PC-3 (cell line): ENCODE data around the gene RPS3A. TPM values are rescaled to one million over a fixed set of nuclear protein-coding genes. Genes with fewer than 3 reads are reported as not detected.

ENCODE experiments used
- ATAC-seq: fragments of 200-7000 bp; cut with Tn5 transposase; 2 replicates; pipeline ENCODE4 v1.9.1; 2020; ENCODE audit warnings: mild to moderate bottlenecking, moderate library complexity
- Bru-seq: library from RNA; stranded (reverse); fragments of 400-500 nt; gene quantifications from one replicate; lab custom pipeline; 2021; lab: Mats Ljungman, UMichigan
- BruChase-seq, 2 experiments: library from RNA; stranded (reverse); fragments of 400-500 nt; gene quantifications; one replicate each; lab custom pipeline; 2021; lab: Mats Ljungman, UMichigan
- BruUV-seq: library from RNA; stranded (reverse); fragments of 400-500 nt; replicated peaks from 2 replicates; lab custom pipeline; 2021; lab: Mats Ljungman, UMichigan
- CTCF ChIA-PET: fragments of 300-600 bp; sonication (Branson Sonifier 250); formaldehyde crosslinking; loops from one replicate; lab custom pipeline; 2022; ENCODE audit warnings: antibody characterized with exemption; lab: Charles Lee
- POLR2A ChIA-PET: fragments of 300-600 bp; sonication (Branson Sonifier 250); formaldehyde crosslinking; loops from one replicate; lab custom pipeline; 2022; ENCODE audit warnings: antibody characterized with exemption; ENCODE audit not compliant: unreplicated experiment; lab: Charles Lee
- DNase-seq: peaks from one replicate; pipeline ENCODE4 v3.0.0-alpha.2; 2015
- H2AFZ ChIP-seq: fragments of 300-600 bp; sonication (generic); 2 replicates; pipeline ENCODE4 v1.6.0; 2016; ENCODE audit warnings: antibody characterized with exemption, low read length
- H3F3A ChIP-seq: fragments of 300-600 bp; sonication (generic); one replicate; pipeline ENCODE4 v1.6.0; 2017; ENCODE audit warnings: antibody characterized with exemption, low read length, control low read depth, mild to moderate bottlenecking; ENCODE audit not compliant: unreplicated experiment
- H3K27ac ChIP-seq: fragments of 300-600 bp; sonication (generic); 2 replicates; pipeline ENCODE4 v1.5.1; 2016; ENCODE audit warnings: mild to moderate bottlenecking, low read length
- H3K27me3 ChIP-seq: fragments of 300-600 bp; sonication (generic); 2 replicates; pipeline ENCODE4 v1.6.1; 2016; ENCODE audit warnings: low read length, mixed read lengths
- H3K36me3 ChIP-seq: fragments of 300-600 bp; sonication (generic); 2 replicates; pipeline ENCODE4 v1.6.1; 2016; ENCODE audit warnings: low read depth, mixed run types, low read length, mixed read lengths
- H3K4me1 ChIP-seq: fragments of 300-600 bp; sonication (generic); 2 replicates; pipeline ENCODE4 v1.5.1; 2016; ENCODE audit warnings: low read length; ENCODE audit not compliant: insufficient read depth
- H3K4me2 ChIP-seq: fragments of 300-600 bp; sonication (generic); 2 replicates; pipeline ENCODE4 v1.6.0; 2016; ENCODE audit warnings: low read length
- H3K4me3 ChIP-seq: fragments of 300-600 bp; sonication (generic); 2 replicates; pipeline ENCODE4 v1.5.1; 2016; ENCODE audit warnings: mild to moderate bottlenecking, low read length, mixed read lengths
- H3K79me2 ChIP-seq: fragments of 300-600 bp; sonication (generic); 2 replicates; pipeline ENCODE4 v1.6.1; 2017; ENCODE audit warnings: low read length, mixed read lengths
- H3K9ac ChIP-seq: fragments of 300-600 bp; sonication (generic); 2 replicates; pipeline ENCODE4 v1.6.0; 2016; ENCODE audit warnings: mild to moderate bottlenecking, low read length
- H3K9me2 ChIP-seq: fragments of 300-600 bp; sonication (generic); replicated peaks from 2 replicates; pipeline ENCODE4 v1.6.1; 2016; ENCODE audit warnings: mixed run types, low read length, mixed read lengths
- H3K9me3 ChIP-seq: fragments of 300-600 bp; sonication (generic); 2 replicates; pipeline ENCODE4 v1.6.1; 2016; ENCODE audit warnings: low read length, mixed read lengths
- H4K20me1 ChIP-seq: fragments of 300-600 bp; sonication (generic); 2 replicates; pipeline ENCODE4 v1.6.1; 2016; ENCODE audit warnings: low read length, mixed read lengths
- EZH2 ChIP-seq: fragments of 300-600 bp; sonication (generic); IDR thresholded peaks from one replicate; pipeline ENCODE4 v1.6.1; 2017; ENCODE audit warnings: antibody characterized with exemption, mild to moderate bottlenecking, low read length; ENCODE audit not compliant: unreplicated experiment
- EZH2phosphoT487 ChIP-seq: fragments of 300-600 bp; sonication (generic); IDR thresholded peaks from 2 replicates; pipeline ENCODE4 v1.6.1; 2018; ENCODE audit warnings: mild to moderate bottlenecking, antibody characterized with exemption, low read length, borderline replicate concordance
- intact Hi-C: fragments of 100-400 bp; cut with micrococcal nuclease; formaldehyde crosslinking; loops from 2 replicates; pipeline ENCODE4 v1.9.0; 2023
- long read RNA-seq: library from polyadenylated mRNA; unstranded; transcript quantifications from one replicate; pipeline ENCODE4 v2.0.0, GENCODE V29; 2021; ENCODE audit not compliant: unreplicated experiment
- total RNA-seq: library from RNA; depleted of rRNA; stranded (reverse); fragments of >200 nt; gene quantifications from 2 replicates; pipeline ENCODE4 v1.2.3, GENCODE V29; 2014; rRNA removed
- TF ChIP-seq, protein P1 (sequence below): fragments of 300-600 bp; sonication (generic); conservative IDR thresholded peaks from 2 replicates; pipeline ENCODE4 v1.5.1; 2017; ENCODE audit warnings: antibody characterized with exemption, low read depth, mild to moderate bottlenecking, low read length

Gene RPS3A
- total RNA-seq = 560 and 571 TPM in 2 replicates
- percentile 98 among the genes with signal in this experiment for Bru-seq, nascent RNA
- BruChase-seq, experiment 1, labeled RNA remaining after a 6-hour chase = percentile 99 among the genes with signal in this experiment
- percentile 98 among the genes with signal in this experiment for BruChase-seq, experiment 2, labeled RNA remaining after a 2-hour chase
- long read RNA-seq, transcript RPS3A-201 (6 exons, 934 nt) = major isoform, 685 of 991 reads
- long read RNA-seq, transcript RPS3A-205 (6 exons, 674 nt) = minor isoform, 5 of 991 reads
- long read RNA-seq, transcript RPS3A-208 (4 exons, 576 nt) = minor isoform, 5 of 991 reads
- long read RNA-seq, partial matches to known transcripts = 15 of 991 reads
- long read RNA-seq, other reads (novel, unspliced or antisense) = 281 of 991 reads

DNA sequence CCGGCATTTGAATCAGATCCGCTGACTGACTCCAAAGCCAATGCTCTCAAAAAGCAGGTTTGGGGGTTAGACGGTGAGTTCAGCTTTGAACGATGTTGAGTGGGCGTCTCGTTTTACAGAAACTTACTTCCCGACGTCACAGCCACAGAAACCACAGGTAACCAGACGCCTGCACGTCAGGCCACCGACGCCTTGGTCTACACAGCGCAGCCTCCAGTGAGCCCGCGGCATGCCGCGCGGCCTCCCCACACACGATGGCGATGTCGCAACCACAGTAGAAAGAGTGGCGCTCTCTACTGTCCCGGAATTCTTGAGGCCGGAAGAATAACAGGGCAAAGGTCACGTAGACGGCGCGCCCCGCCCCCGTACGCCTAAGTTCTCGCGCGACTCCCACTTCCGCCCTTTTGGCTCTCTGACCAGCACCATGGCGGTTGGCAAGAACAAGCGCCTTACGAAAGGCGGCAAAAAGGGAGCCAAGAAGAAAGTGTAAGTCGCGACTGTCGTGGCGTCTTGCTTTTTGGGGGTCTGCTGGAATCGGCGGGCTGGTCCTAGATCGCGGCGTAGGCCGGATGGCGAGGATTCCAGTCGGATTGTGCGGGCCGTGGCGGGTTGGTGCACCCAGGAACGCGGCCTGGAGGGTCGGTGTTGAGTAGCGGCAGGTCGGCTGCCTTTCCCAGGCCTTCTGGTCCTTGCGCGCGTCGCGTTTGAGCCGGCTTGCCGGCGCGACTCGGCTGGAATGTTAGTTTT is at the start of gene RPS3A:
RPS3A (plus strand) TSS at position 400 of the 747 bp plus-strand sequence; CDS start at position 425, 25 bp downstream.
- Histone ChIP-seq H3K9me3 (no peaks in the 10 kb centered on the region), H3F3A (no peaks in the 10 kb centered on the region), H3K4me3 (peak within 1 kb of the TSS; percentile 88), H3K9me2 (no peaks in the 10 kb centered on the region), H4K20me1 (peaks cover 30% of the 10 kb centered on the region), H2AFZ (peak within 1 kb of the TSS; percentile 79), H3K4me1 (peaks cover 16% of the 10 kb centered on the region), H3K27ac (peak within 1 kb of the TSS; percentile 44), H3K9ac (peak within 1 kb of the TSS; percentile 99), H3K4me2 (peak within 1 kb of the TSS; percentile 90), H3K36me3 (peaks cover 34% of the 10 kb centered on the region), H3K79me2 (peaks cover 36% of the 10 kb centered on the region), H3K27me3 (no peaks in the 10 kb centered on the region)
- BruUV-seq = no TSS peak
- TF ChIP-seq, protein P1, sequence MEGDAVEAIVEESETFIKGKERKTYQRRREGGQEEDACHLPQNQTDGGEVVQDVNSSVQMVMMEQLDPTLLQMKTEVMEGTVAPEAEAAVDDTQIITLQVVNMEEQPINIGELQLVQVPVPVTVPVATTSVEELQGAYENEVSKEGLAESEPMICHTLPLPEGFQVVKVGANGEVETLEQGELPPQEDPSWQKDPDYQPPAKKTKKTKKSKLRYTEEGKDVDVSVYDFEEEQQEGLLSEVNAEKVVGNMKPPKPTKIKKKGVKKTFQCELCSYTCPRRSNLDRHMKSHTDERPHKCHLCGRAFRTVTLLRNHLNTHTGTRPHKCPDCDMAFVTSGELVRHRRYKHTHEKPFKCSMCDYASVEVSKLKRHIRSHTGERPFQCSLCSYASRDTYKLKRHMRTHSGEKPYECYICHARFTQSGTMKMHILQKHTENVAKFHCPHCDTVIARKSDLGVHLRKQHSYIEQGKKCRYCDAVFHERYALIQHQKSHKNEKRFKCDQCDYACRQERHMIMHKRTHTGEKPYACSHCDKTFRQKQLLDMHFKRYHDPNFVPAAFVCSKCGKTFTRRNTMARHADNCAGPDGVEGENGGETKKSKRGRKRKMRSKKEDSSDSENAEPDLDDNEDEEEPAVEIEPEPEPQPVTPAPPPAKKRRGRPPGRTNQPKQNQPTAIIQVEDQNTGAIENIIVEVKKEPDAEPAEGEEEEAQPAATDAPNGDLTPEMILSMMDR = peak; percentile 75
- no peak for TF ChIP-seq EZH2phosphoT487
- DNase-seq = peak; percentile 95
- ChIA-PET CTCF (no interaction called here), POLR2A (interaction anchor here (0.5 to 0.6 kb wide), 2 partner anchors 75 to 587 kb away, joined by 5 to 20 read pairs; no protein-coding TSS in a partner anchor)
- intact Hi-C loops = loop anchor here (2.0 kb wide), 1 partner anchor 85 kb away; the partner anchor contains the start of gene LRBA
- peak; percentile 95 for ATAC-seq

DNA sequence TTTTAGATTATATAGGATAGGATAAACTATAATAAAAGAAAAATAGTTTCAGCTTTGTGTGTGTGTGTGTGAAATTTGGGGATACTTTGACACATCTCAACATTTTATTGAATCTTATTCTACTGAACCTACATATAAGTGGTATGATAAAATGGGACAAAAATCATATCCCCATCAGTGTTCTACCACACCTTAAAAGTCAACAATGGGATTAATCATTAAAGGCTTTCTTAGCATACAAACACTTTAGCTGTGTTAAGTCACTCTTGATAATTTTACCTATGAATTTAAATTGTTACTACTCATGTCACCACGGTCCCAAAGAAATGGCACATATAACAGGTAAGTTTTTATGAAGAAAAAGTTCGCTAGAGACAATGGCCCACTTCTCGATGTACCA is 46.6 kb upstream of the RPS3A start:
- H4K20me1 ChIP-seq = no peaks in the 10 kb centered on the region
- H2AFZ ChIP-seq = no peak overlapping the region
- no peaks in the 10 kb centered on the region for H3K9me3 ChIP-seq
- TF ChIP-seq EZH2phosphoT487 = no peak
- TF ChIP-seq, protein P1 = no peak
- no peak for TF ChIP-seq EZH2
- POLR2A ChIA-PET = no interaction called here
- H3K27ac ChIP-seq = no peak overlapping the region
- CTCF ChIA-PET = no interaction called here
- H3K9me2 ChIP-seq = no peaks in the 10 kb centered on the region
- H3K4me1 ChIP-seq = 0 out of 2 replicates have a peak, but pooled peaks cover 4% of the 10 kb centered on the region
- no peak overlapping the region for H3K4me2 ChIP-seq
- H3K36me3 ChIP-seq = no peaks in the 10 kb centered on the region
- H3K4me3 ChIP-seq = no peak overlapping the region
- no TSS peak for BruUV-seq
- no peak overlapping the region for H3K9ac ChIP-seq
- ATAC-seq = peak; percentile 57
- no peak for DNase-seq
- intact Hi-C loops = no loop called here
- H3K79me2 ChIP-seq = no peaks in the 10 kb centered on the region
- no peaks in the 10 kb centered on the region for H3K27me3 ChIP-seq
- H3F3A ChIP-seq = no peaks in the 10 kb centered on the region
